Adrenal gland (tissue), 5 donors: Measurements from ENCODE around the gene PBLD.

ENCODE experiments used
- CTCF ChIP-seq, 6 experiments: fragments of 450-650 bp in 4 of 6; fragments of 200-600 bp in 2 of 6; sonication (generic) in 1 of 6; IDR thresholded peaks; 1 replicate in 5 of 6; 2 replicates in 1 of 6; pipeline versions ENCODE4 v1.5.1 to v1.8.0; 2016 to 2021; ENCODE audit warnings: antibody characterized with exemption in 6 of 6, mild to moderate bottlenecking in 2 of 6, moderate library complexity in 1 of 6
- POLR2A ChIP-seq, 2 donors: fragments of 450-650 bp; IDR thresholded peaks; one replicate each; pipeline ENCODE4 v1.6.1; 2017; ENCODE audit warnings: antibody characterized with exemption in 2 of 2, mild to moderate bottlenecking in 2 of 2, moderate library complexity in 1 of 2
- donor health status: DM: no; HTN: no; CAD: no.

DNA sequence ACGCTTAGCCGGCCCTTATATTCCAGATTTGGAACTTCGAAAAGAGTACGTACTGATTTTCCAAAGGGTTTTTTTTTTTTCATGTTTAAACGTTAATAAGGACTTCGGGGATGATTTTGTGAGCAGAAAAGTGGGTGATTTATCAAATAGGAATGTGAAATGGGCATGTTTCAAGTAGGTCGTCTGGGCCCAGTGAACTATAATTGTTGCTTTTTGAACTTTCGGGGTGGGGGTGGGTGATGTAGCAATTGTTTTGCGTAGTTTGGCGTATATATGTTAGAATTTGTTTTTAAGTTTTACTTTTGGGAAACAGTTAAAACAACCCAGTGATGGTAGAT, 299 bp upstream of the PBLD start:
- TF ChIP-seq CTCF (IDR thresholded peaks at IDR 0.05) (no peak), POLR2A (IDR thresholded peaks at IDR 0.05) (no peak)
